SH-SY5Y (cell line): Measurements from ENCODE around the gene WDR49.

Source experiments
- GATA2 ChIP-seq: IDR thresholded peaks from 2 replicates; pipeline ENCODE4 v1.6.1; 2011; ENCODE audit warnings: mild to moderate bottlenecking, low read depth, low read length
- GATA3 ChIP-seq: IDR thresholded peaks from 2 replicates; pipeline ENCODE4 v1.6.1; 2011; ENCODE audit warnings: low read depth, mild to moderate bottlenecking, low read length, moderate library complexity

WDR49 gene

GRCh38 chr3:167483708-167484475, 169.8 kb downstream of the WDR49 start:
- TF ChIP-seq GATA2 (no peak), GATA3 (no peak)

GRCh38 chr3:167481164-167481563, 172.6 kb downstream of the WDR49 start:
- no peak for TF ChIP-seq GATA3
- no peak for TF ChIP-seq GATA2

GRCh38 chr3:167480748-167481147, 173.0 kb downstream of the WDR49 start:
- TF ChIP-seq GATA3 = no peak

GRCh38 chr3:167473863-167474262, 179.9 kb downstream of the WDR49 start, which contains the start of gene SERPINI2:
TSS of gene SERPINI2 (minus strand) at chr3:167474042. CDS start at chr3:167471834, 2,208 bp downstream.
- TF ChIP-seq GATA2 = no peak
- TF ChIP-seq GATA3 = no peak

GRCh38 chr3:167469381-167469780, 184.4 kb downstream of the WDR49 start:
- TF ChIP-seq GATA2 = no peak
- TF ChIP-seq GATA3 = no peak

- no peak for TF ChIP-seq GATA2
- no peak for TF ChIP-seq GATA3
Observed at GRCh38 chr3:167467848-167468611, 185.7 kb downstream of the WDR49 start.

- TF ChIP-seq GATA2 (no peak), GATA3 (no peak)
Observed at GRCh38 chr3:167466966-167467365, 186.8 kb downstream of the WDR49 start.

GRCh38 chr3:167456157-167456799, 197.5 kb downstream of the WDR49 start:
- TF ChIP-seq GATA3 (no peak), GATA2 (no peak)

- TF ChIP-seq GATA3 (no peak), GATA2 (no peak)
Observed at GRCh38 chr3:167453815-167454214, 199.9 kb downstream of the WDR49 start.

GRCh38 chr3:167451282-167451681, 202.5 kb downstream of the WDR49 start:
- TF ChIP-seq GATA2 = no peak
- TF ChIP-seq GATA3 = no peak

GRCh38 chr3:167450675-167451074, 203.1 kb downstream of the WDR49 start:
- TF ChIP-seq GATA3 = no peak
- TF ChIP-seq GATA2 = no peak

GRCh38 chr3:167450195-167450594, 203.5 kb downstream of the WDR49 start:
- TF ChIP-seq GATA3 = no peak
- no peak for TF ChIP-seq GATA2

- TF ChIP-seq GATA3 (no peak), GATA2 (no peak)
Observed at GRCh38 chr3:167445491-167445890, 208.3 kb downstream of the WDR49 start.

- no peak for TF ChIP-seq GATA3
- TF ChIP-seq GATA2 = no peak
Observed at GRCh38 chr3:167441256-167441655, 212.5 kb downstream of the WDR49 start.
